Thyroid gland (tissue), 4 donors: Measurements from ENCODE around the gene DAAM2. TPM values are rescaled to one million over a fixed set of nuclear protein-coding genes. Genes with fewer than 3 reads are reported as not detected.

Experiments used
- DNase-seq, 2 donors: peaks; one replicate each; pipeline ENCODE4 v3.0.0-alpha.2; 2019
- H3K27ac ChIP-seq, 3 donors: fragments of 200-600 bp; sonication (generic); 1 replicate in 2 of 3; 2 replicates in 1 of 3; pipeline ENCODE4 v1.5.1; 2016 to 2019; ENCODE audit warnings: mild to moderate bottlenecking in 1 of 3, moderate library complexity in 1 of 3
- H3K27me3 ChIP-seq: fragments of 200-600 bp; sonication (generic); one replicate; pipeline ENCODE4 v1.5.1; 2019
- H3K36me3 ChIP-seq, 2 donors: fragments of 200-600 bp; sonication (generic); one replicate each; pipeline ENCODE4 v1.5.1; 2016 to 2019
- H3K4me1 ChIP-seq, 2 donors: fragments of 200-600 bp; sonication (generic); one replicate each; pipeline ENCODE4 v1.5.1; 2017 to 2019
- H3K4me3 ChIP-seq, 3 donors: fragments of 200-600 bp; sonication (generic); replicated peaks in 1 of 3; 1 replicate in 2 of 3; 2 replicates in 1 of 3; pipeline ENCODE4 v1.5.1; 2016; ENCODE audit warnings: mild to moderate bottlenecking in 1 of 3
- H3K9me3 ChIP-seq: fragments of 200-600 bp; sonication (generic); one replicate; pipeline ENCODE4 v1.5.1; 2017
- POLR2A ChIP-seq, 2 donors: fragments of 450-650 bp; IDR thresholded peaks; one replicate each; pipeline ENCODE4 v1.6.1; 2017; ENCODE audit warnings: antibody characterized with exemption in 2 of 2, mild to moderate bottlenecking in 2 of 2, moderate library complexity in 1 of 2
- WGBS, 2 donors: methylation state at CpG; one replicate each; pipeline ENCODE4 v1.1.5; 2017; 5-methylcytosine and 5-hydroxymethylcytosine counted together
- intact Hi-C: fragments of 100-400 bp; cut with DNase I; formaldehyde crosslinking; loops from one replicate; pipeline ENCODE4 v1.15.1; 2023
- total RNA-seq, 4 donors: library from RNA; depleted of rRNA; stranded (reverse); fragments of >200 nt; gene quantifications; one replicate each; pipeline ENCODE4 v1.2.3, GENCODE V29; 2016
- TF ChIP-seq, protein P1 (sequence below), 6 experiments: fragments of 200-600 bp in 3 of 6; fragments of 450-650 bp in 3 of 6; sonication (generic) in 3 of 6; IDR thresholded peaks; one replicate each; pipeline ENCODE4 v1.5.1; 2016 to 2019; ENCODE audit warnings: antibody characterized with exemption in 6 of 6, mild to moderate bottlenecking in 2 of 6, inconsistent platforms in 1 of 6, moderate library complexity in 1 of 6

Gene DAAM2
- total RNA-seq, 4 donors from 2014 or later = 17.8 to 37.0 (median 23.8) TPM

DNA sequence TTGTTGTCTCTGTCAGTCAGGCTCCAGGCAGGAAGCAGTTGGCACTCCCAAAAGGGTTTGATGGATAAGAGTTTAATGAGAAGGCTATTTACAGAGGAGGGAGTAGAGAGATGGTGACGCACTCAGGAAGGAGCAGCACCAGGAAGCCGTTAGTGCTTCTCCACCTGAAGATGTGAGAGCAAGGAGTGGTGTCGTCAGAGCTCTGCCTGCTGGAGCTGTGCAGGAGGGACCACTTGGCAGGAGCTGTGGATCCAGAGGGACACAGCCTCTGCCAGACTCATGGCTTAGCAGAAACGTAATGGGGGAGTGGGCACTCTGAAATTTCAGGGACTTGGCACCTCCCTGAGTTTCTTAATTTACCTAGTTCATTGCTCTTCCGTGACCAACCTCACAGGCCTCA lies 16.8 kb downstream of the DAAM2 start:
- H3K4me1 ChIP-seq = peaks cover 26 to 44% of the 10 kb centered on the region in 2 donors
- H3K9me3 ChIP-seq = no peaks in the 10 kb centered on the region
- peak; percentile 71 to 77 for DNase-seq
- H3K27me3 ChIP-seq = no peaks in the 10 kb centered on the region
- peak overlapping the region in 2 of 3 donors; percentile 45 to 55 for H3K27ac ChIP-seq
- H3K4me3 ChIP-seq = no peak overlapping the region
- intact Hi-C loops = no loop called here
- H3K36me3 ChIP-seq = no peaks in the 10 kb centered on the region
- WGBS, 2 donors = 32 to 36% methylated on average over 5 of the region's 5 CpGs
- no peak for TF ChIP-seq POLR2A (IDR thresholded peaks at IDR 0.05)

DNA sequence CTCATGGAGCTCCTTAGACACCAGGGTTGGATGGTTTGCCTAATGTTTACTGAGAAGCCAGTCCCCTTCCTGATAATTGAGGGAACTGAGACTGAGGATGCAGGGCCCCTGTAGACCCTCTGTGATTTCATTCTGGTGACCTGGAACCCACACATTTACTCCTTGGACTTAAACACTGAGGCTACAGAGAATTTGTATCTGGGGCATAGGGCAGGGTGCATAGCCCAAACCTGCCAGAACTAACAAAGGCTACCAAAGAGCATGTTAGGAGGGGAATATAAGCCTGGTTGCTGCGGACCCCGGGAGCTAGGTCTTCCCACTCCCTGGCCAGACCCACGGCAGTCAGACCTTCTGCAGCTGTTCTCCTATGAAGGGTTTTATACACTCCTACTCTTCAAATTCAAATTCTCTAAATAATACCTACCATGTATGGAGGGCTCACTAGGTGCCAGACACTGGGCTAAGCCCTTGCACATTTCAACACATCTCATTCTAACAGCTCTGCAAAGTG lies 19.7 kb downstream of the DAAM2 start:
- H3K4me1 ChIP-seq = peaks cover 26 to 42% of the 10 kb centered on the region in 2 donors
- no peaks in the 10 kb centered on the region for H3K36me3 ChIP-seq
- no peaks in the 10 kb centered on the region for H3K27me3 ChIP-seq
- TF ChIP-seq, protein P1, sequence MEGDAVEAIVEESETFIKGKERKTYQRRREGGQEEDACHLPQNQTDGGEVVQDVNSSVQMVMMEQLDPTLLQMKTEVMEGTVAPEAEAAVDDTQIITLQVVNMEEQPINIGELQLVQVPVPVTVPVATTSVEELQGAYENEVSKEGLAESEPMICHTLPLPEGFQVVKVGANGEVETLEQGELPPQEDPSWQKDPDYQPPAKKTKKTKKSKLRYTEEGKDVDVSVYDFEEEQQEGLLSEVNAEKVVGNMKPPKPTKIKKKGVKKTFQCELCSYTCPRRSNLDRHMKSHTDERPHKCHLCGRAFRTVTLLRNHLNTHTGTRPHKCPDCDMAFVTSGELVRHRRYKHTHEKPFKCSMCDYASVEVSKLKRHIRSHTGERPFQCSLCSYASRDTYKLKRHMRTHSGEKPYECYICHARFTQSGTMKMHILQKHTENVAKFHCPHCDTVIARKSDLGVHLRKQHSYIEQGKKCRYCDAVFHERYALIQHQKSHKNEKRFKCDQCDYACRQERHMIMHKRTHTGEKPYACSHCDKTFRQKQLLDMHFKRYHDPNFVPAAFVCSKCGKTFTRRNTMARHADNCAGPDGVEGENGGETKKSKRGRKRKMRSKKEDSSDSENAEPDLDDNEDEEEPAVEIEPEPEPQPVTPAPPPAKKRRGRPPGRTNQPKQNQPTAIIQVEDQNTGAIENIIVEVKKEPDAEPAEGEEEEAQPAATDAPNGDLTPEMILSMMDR (IDR thresholded peaks at IDR 0.05) = no peak
- no peak for TF ChIP-seq POLR2A (IDR thresholded peaks at IDR 0.05)
- H3K4me3 ChIP-seq = no peak overlapping the region
- intact Hi-C loops = no loop called here
- H3K9me3 ChIP-seq = no peaks in the 10 kb centered on the region
- 64 to 69% methylated on average over 3 of the region's 3 CpGs for WGBS, 2 donors
- H3K27ac ChIP-seq = peak overlapping the region in 2 of 3 donors; percentile 38 to 64
- DNase-seq = no peak

DNA sequence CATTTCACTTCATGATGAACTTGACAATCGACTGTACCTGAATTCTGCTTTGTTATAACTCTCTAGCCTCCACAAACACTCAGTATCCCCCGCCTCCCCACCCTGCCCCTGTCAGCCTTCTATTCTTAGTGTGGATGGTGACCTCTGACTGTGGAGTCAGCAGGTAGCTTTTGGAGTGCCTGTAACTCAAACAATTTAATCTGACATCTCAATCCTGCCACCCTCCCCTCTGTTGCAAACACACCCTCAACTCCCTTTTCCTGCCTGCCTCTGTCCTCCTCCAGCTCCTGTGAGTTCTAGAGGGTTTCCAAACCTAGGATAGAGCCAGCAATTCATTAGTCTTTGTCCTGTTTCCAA lies 20.3 kb downstream of the DAAM2 start:
- Histone ChIP-seq H3K4me3 (no peak overlapping the region), H3K4me1 (peaks cover 26 to 42% of the 10 kb centered on the region in 2 donors), H3K27ac (peak overlapping the region in 2 of 3 donors; percentile 28 to 64), H3K27me3 (no peaks in the 10 kb centered on the region), H3K36me3 (no peaks in the 10 kb centered on the region), H3K9me3 (no peaks in the 10 kb centered on the region)
- intact Hi-C loops = no loop called here
- 47 to 80% methylated on average over 2 of the region's 2 CpGs for WGBS, 2 donors
- DNase-seq = no peak
- TF ChIP-seq POLR2A (IDR thresholded peaks at IDR 0.05) = no peak
- TF ChIP-seq, protein P1 (IDR thresholded peaks at IDR 0.05) = no peak

DNA sequence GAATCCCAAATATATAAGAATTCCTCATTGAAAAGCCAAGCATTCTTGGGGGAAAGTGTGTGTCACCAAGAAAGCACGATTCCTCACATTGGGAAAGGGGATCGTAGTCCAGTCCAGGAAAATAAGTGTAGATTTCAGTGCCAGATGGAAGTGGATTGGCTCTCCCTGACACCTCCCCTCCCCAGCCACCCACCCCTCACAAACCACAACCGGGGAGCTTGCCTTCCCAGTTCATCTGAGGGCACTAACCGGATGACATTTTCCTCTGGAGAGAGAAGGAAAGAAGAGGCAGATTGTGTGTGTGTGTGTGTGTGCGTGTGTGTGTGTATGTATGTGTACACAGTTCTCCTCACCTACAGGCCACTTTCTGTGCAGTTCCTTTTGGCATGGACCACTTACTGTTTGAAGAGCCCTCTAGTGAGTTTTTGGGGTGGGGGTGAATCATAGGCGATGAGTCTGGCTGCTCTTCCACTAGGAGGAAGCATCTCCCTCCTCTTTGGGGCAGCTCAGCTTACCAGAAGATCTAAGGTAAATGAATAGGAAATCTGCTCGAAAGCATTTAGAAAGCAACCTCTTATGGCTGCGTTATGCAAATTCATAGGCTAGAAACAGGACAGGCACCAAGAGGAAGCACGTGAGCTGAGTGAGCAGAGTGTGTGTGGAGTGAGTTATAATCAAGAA lies 20.8 kb downstream of the DAAM2 start:
- Histone ChIP-seq H3K4me1 (peaks cover 26 to 42% of the 10 kb centered on the region in 2 donors), H3K36me3 (no peaks in the 10 kb centered on the region), H3K27me3 (no peaks in the 10 kb centered on the region), H3K9me3 (no peaks in the 10 kb centered on the region), H3K27ac (peak overlapping the region in 2 of 3 donors; percentile 28 to 64), H3K4me3 (no peak overlapping the region)
- no peak for TF ChIP-seq POLR2A (IDR thresholded peaks at IDR 0.05)
- TF ChIP-seq, protein P1 (IDR thresholded peaks at IDR 0.05) = no peak
- intact Hi-C loops = no loop called here
- WGBS, 2 donors = 18 to 26% methylated on average over 9 of the region's 9 CpGs
- peak; percentile 37 to 47 for DNase-seq

DNA sequence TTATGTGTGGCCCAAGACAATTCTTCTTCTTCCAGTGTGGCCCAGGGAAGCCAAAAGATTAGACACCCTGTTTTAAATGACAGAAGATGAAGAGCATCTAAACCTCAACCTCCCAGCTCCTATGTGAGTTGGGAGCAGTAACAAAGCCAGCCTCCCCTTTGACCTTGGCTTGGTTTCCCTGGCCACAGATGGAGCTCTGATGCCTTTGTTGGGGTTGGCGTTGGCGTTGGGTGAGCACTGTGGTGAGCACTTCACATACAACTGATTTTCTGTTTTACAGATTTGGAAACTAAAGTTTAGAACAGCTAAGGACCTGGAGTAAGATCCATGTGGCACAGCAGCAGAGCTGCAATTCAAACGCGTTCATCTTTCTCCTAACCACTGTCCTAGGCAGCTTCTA lies 22.1 kb downstream of the DAAM2 start:
- H3K27me3 ChIP-seq = no peaks in the 10 kb centered on the region
- WGBS, 2 donors = 83 to 96% methylated on average over 4 of the region's 4 CpGs
- H3K9me3 ChIP-seq = no peaks in the 10 kb centered on the region
- H3K36me3 ChIP-seq = no peaks in the 10 kb centered on the region
- DNase-seq = no peak
- intact Hi-C loops = no loop called here
- H3K27ac ChIP-seq = peak overlapping the region in 2 of 3 donors; percentile 28 to 64
- TF ChIP-seq POLR2A (IDR thresholded peaks at IDR 0.05) = no peak
- TF ChIP-seq, protein P1 (IDR thresholded peaks at IDR 0.05) = no peak
- H3K4me1 ChIP-seq = peaks cover 26 to 32% of the 10 kb centered on the region in 2 donors
- no peak overlapping the region for H3K4me3 ChIP-seq
